ENCODE data around the gene TBC1D3C.
"Not testable (repeated sequence)": the region's sequence is repeated elsewhere in the genome, so short reads cannot be mapped to it uniquely, and the experiment has no call there.

Gene TBC1D3C

GRCh38 chr17:38068534-38068933 lies at the start of gene TBC1D3C:
TSS of gene TBC1D3C (minus strand) at chr17:38068634. CDS start at chr17:38067066, 1,568 bp downstream.
- not testable (repeated sequence) for DNase-seq

GRCh38 chr17:38099262-38099661 lies 30.8 kb upstream of the TBC1D3C start:
- DNase-seq, result not testable (repeated sequence)

GRCh38 chr17:38094059-38094694 lies 25.7 kb upstream of the TBC1D3C start:
- DNase-seq, result not testable (repeated sequence)

- not testable (repeated sequence) for DNase-seq
Observed at GRCh38 chr17:38088120-38088519, 19.7 kb upstream of the TBC1D3C start.

GRCh38 chr17:38087344-38087743 lies 18.9 kb upstream of the TBC1D3C start:
- not testable (repeated sequence) for DNase-seq

Measured in NCI-H2029 treated with DMSO at 0.1 percent for 48 hours (cell line).